Measurements from ENCODE around the gene ATP13A4.

Gene ATP13A4

GRCh38 chr3:193592841-193593667 is 38.4 kb upstream of the ATP13A4 start, which contains the start of gene OPA1:
TSS of gene OPA1 (plus strand) at chr3:193593208. CDS start at chr3:193593378, 170 bp downstream.
- DNase-seq (ENCODE audit: low read depth) = peak; percentile 99
- H3K4me3 ChIP-seq (ENCODE audit: low read length) = peak within 1 kb of the TSS; percentile 96
- TF ChIP-seq CTCF (conservative IDR thresholded peaks at IDR 0.05; ENCODE audit: low read length) = peak; percentile 42

GRCh38 chr3:193590088-193590856 is 35.6 kb upstream of the ATP13A4 start:
- no peak overlapping the region for H3K4me3 ChIP-seq (ENCODE audit: low read length)
- DNase-seq (ENCODE audit: low read depth) = peak; percentile 15
- no peak for TF ChIP-seq CTCF (conservative IDR thresholded peaks at IDR 0.05; ENCODE audit: low read length)

GRCh38 chr3:193589616-193590015 is 34.9 kb upstream of the ATP13A4 start:
- TF ChIP-seq CTCF (conservative IDR thresholded peaks at IDR 0.05; ENCODE audit: low read length) = no peak
- H3K4me3 ChIP-seq (ENCODE audit: low read length) = no peak overlapping the region
- no peak for DNase-seq (ENCODE audit: low read depth)

- no peak for TF ChIP-seq CTCF (conservative IDR thresholded peaks at IDR 0.05; ENCODE audit: low read length)
- no peak overlapping the region for H3K4me3 ChIP-seq (ENCODE audit: low read length)
- no peak for DNase-seq (ENCODE audit: low read depth)
Observed at GRCh38 chr3:193589129-193589528, 34.4 kb upstream of the ATP13A4 start.

GRCh38 chr3:193586526-193586925 is 31.8 kb upstream of the ATP13A4 start:
- no peak overlapping the region for H3K4me3 ChIP-seq (ENCODE audit: low read length)
- DNase-seq (ENCODE audit: low read depth) = no peak
- TF ChIP-seq CTCF (conservative IDR thresholded peaks at IDR 0.05; ENCODE audit: low read length) = no peak

GRCh38 chr3:193585530-193585929 is 30.8 kb upstream of the ATP13A4 start:
- DNase-seq (ENCODE audit: low read depth) = no peak
- no peak for TF ChIP-seq CTCF (conservative IDR thresholded peaks at IDR 0.05; ENCODE audit: low read length)
- no peak overlapping the region for H3K4me3 ChIP-seq (ENCODE audit: low read length)

Data from AG10803 (cell line).